NCI-H1417 treated with DMSO at 0.1 percent for 48 hours (cell line): Measurements from ENCODE around the gene SRD5A3.

Source experiments
- DNase-seq: peaks from one replicate; lab custom pipeline; 2025; lab: John Stamatoyannopoulos, UW

The SRD5A3 gene

DNA sequence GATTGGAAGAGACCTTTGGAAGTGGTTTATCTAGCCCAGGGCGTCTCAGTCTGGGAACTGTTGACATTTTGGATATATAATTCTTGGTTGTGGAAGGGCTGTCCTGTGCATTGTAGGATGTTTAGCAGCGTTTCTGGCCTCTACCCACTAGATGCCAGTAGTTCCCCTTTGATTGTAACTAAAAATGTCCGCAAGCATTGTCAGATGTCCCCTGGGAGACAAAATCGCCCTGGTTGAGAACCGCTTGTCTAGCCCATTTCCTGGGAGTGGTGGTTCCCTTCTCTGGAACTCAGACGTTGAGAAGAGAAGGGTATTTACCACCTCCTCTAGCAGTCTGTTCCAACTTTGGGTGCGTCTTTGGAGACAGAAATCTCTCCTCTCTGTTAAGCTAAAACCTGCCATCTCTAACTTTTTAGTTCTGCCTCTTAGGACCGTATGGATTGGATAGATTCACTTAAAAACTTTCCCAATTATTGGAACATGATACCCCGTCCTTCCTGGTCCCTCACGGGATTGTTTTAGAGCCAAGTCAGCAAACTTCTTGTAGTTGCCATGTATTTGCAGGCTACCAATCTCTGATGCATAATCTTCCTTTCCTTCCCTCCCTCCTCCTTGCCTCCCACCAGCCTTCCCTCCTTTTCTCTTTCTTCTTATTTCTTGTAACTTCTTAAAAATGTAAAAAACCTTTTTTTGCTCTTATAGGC lies 63.6 kb downstream of the SRD5A3 start:
- no peak for DNase-seq

DNA sequence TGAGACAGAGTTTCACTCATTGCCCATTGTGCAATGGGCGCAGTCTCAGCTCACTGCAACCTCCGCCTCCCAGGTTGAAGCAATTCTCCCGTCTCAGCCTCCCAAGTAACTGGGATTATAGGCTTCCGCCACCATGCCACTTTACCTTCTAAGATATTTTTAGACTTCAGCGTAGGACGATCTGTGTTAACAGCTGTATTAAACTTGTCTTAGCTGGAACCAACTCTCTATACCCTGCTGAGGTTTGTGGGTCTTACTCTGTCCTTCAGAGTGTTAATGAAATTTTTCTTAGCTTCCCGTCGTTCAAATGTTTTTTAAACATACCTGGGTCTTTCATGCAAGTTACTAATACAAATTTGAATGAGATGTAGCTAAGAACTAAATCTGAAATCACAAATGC lies 64.4 kb downstream of the SRD5A3 start:
- DNase-seq, result no peak

DNA sequence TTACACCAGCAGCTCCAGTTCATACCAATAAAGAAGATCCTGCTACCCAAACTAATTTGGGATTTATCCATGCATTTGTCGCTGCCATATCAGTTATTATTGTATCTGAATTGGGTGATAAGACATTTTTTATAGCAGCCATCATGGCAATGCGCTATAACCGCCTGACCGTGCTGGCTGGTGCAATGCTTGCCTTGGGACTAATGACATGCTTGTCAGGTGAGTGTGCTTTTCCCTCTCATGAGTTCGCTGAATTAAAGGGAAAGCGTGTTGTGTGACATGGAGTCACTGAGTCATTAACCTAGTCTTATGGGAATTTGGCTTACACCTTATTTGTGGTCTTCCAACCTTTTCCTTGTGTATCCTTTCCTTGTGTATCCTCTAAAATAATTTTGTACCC lies 65.6 kb downstream of the SRD5A3 start:
- DNase-seq, result no peak

DNA sequence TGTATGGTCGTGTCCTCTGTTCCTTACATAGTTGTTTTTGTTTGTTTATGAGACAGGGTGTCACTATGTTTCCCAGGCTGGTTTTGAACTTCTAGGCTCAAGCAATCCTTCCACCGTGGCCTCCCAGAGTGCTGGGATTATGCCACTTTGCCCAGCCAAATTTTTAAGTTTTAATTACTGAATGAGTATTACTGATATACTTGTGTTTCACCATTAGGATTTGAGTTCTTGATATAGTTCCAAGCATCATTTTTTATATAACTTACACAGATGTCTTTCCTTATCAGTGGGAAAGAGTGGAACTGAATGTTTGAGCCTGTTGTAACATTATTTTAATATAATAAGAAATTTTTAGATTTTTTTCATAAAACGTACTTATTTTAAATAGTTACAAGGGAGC lies 70.1 kb downstream of the SRD5A3 start:
- DNase-seq, result no peak
